HG02840 (cell line): Measurements from ENCODE around the gene TBC1D3L.
"Not testable (repeated sequence)": the region's sequence is repeated elsewhere in the genome, so short reads cannot be mapped to it uniquely, and the experiment has no call there.

Source experiments
- ATAC-seq: cut with Tn5 transposase; IDR thresholded peaks from one replicate; pipeline ENCODE4 v1.9.1; 2021; ENCODE audit warnings: mild to moderate bottlenecking, moderate library complexity, moderate number of reproducible peaks; ENCODE audit not compliant: unreplicated experiment, low FRiP score

The TBC1D3L gene

DNA sequence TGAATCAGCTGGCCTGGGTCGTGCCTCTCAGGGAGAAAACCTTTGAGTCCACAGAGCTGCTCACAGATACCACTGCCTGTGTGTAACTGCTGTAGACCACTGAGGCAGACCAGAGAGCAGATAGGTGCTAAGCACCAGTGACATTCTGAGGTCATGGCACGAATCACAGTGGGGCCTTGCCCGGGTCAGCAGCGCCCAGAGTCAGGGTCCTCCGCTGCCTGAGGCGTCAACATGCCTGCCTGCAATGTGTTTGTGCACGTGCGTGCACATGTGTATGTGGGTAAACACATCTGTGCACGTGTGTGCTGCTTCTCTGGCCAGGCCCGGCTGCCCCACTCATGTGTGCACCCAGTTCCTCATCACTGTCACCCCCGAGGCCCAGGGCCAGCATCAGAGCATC is at the start of gene TBC1D3L:
Gene TBC1D3L, minus strand, starts transcription at position 101 of the 400 bp plus-strand sequence. CDS start 1,540 bp downstream, outside the sequence.
- ATAC-seq = not testable (repeated sequence)

GRCh38 chr17:38003676-38004075 is 14.8 kb upstream of the TBC1D3L start, which contains the start of gene TBC1D3D:
TSS of gene TBC1D3D (plus strand) at chr17:38003976. CDS start at chr17:38005561, 1,585 bp downstream.
- ATAC-seq = not testable (repeated sequence)
